HepG2 (cell line): Measurements from ENCODE around the gene RBBP8NL. TPM values are rescaled to one million over a fixed set of nuclear protein-coding genes. Genes with fewer than 3 reads are reported as not detected.

Source experiments
- AKAP8 ChIP-seq: sonication (generic); formaldehyde crosslinking; IDR thresholded peaks from 2 replicates; pipeline ENCODE4 v1.5.1; 2020; ENCODE audit warnings: mild to moderate bottlenecking, missing genetic modification reagents
- FOXK2 ChIP-seq: fragments of 450-650 bp; IDR thresholded peaks from 2 replicates; pipeline ENCODE4 v1.6.1; 2016
- POGZ ChIP-seq: sonication (generic); formaldehyde crosslinking; IDR thresholded peaks from 2 replicates; pipeline ENCODE4 v1.4.0; 2020; ENCODE audit warnings: mild to moderate bottlenecking, missing genetic modification reagents
- POLR2AphosphoS5 ChIP-seq: IDR thresholded peaks from 2 replicates; pipeline ENCODE4 v1.6.1; 2012; ENCODE audit warnings: low read depth, low read length
- RARA ChIP-seq: IDR thresholded peaks from 2 replicates; pipeline ENCODE4 v1.6.1; 2016; ENCODE audit warnings: missing genetic modification reagents, missing compliant biosample characterization
- SIX4 ChIP-seq: sonication (generic); formaldehyde crosslinking; IDR thresholded peaks from 2 replicates; pipeline ENCODE4 v1.4.0; 2020; ENCODE audit warnings: missing genetic modification reagents
- SRY ChIP-seq: sonication (generic); formaldehyde crosslinking; IDR thresholded peaks from 2 replicates; pipeline ENCODE4 v1.8.0; 2022; ENCODE audit warnings: mild to moderate bottlenecking, missing genetic modification reagents
- TCF7L2 ChIP-seq: IDR thresholded peaks from 2 replicates; pipeline ENCODE4 v1.6.1; 2011; ENCODE audit warnings: mild to moderate bottlenecking, low read depth, low read length, moderate library complexity
- TEAD2 ChIP-seq: sonication (generic); formaldehyde crosslinking; IDR thresholded peaks from 2 replicates; pipeline ENCODE4 v1.9.0; 2021; ENCODE audit warnings: missing genetic modification reagents
- YEATS4 ChIP-seq: sonication (generic); formaldehyde crosslinking; IDR thresholded peaks from 2 replicates; pipeline ENCODE4 v1.4.0; 2020; ENCODE audit warnings: missing genetic modification reagents, borderline replicate concordance
- ZBTB42 ChIP-seq: sonication (generic); formaldehyde crosslinking; IDR thresholded peaks from 2 replicates; pipeline ENCODE4 v1.5.0; 2020; ENCODE audit warnings: mild to moderate bottlenecking, missing genetic modification reagents
- ZNF225 ChIP-seq: sonication (generic); formaldehyde crosslinking; IDR thresholded peaks from 2 replicates; pipeline ENCODE4 v1.4.0; 2020; ENCODE audit warnings: mild to moderate bottlenecking, missing genetic modification reagents
- ZNF234 ChIP-seq: sonication (generic); formaldehyde crosslinking; conservative IDR thresholded peaks from 2 replicates; pipeline ENCODE4 v1.5.1; 2020; ENCODE audit warnings: mild to moderate bottlenecking, missing genetic modification reagents
- ZNF253 ChIP-seq: sonication (generic); formaldehyde crosslinking; IDR thresholded peaks from 2 replicates; pipeline ENCODE4 v1.8.0; 2022; ENCODE audit warnings: mild to moderate bottlenecking, missing genetic modification reagents, borderline replicate concordance
- ZNF549 ChIP-seq: sonication (generic); formaldehyde crosslinking; IDR thresholded peaks from 2 replicates; pipeline ENCODE4 v1.5.0; 2020; ENCODE audit warnings: missing genetic modification reagents
- ZNF550 ChIP-seq: sonication (generic); formaldehyde crosslinking; IDR thresholded peaks from 2 replicates; pipeline ENCODE4 v1.4.0; 2020; ENCODE audit warnings: mild to moderate bottlenecking, missing genetic modification reagents, borderline replicate concordance
- ZNF567 ChIP-seq: sonication (generic); formaldehyde crosslinking; IDR thresholded peaks from 2 replicates; pipeline ENCODE4 v1.8.1; 2023; ENCODE audit warnings: mild to moderate bottlenecking, missing genetic modification reagents, borderline replicate concordance
- ZNF772 ChIP-seq: sonication (generic); formaldehyde crosslinking; IDR thresholded peaks from 2 replicates; pipeline ENCODE4 v1.5.0; 2020; ENCODE audit warnings: mild to moderate bottlenecking, missing genetic modification reagents
- ZNF879 ChIP-seq: sonication (generic); formaldehyde crosslinking; IDR thresholded peaks from 2 replicates; pipeline ENCODE4 v1.8.1; 2023; ENCODE audit warnings: missing genetic modification reagents
- ZSCAN20 ChIP-seq: sonication (generic); formaldehyde crosslinking; IDR thresholded peaks from 2 replicates; pipeline ENCODE4 v1.4.0; 2020; ENCODE audit warnings: missing genetic modification reagents, mild to moderate bottlenecking, borderline replicate concordance
- polyA plus RNA-seq, 8 experiments: library from polyadenylated mRNA; depleted of rRNA in 3 of 8; stranded (reverse) in 7 of 8; unstranded in 1 of 8; fragments of >200 nt; fragmentation: Illumina TruSeq in 4 of 8; extraction: Trizol in 4 of 8; gene quantifications; 2 replicates each; pipeline versions ENCODE4 v1.2.1 to v1.2.3, GENCODE V29; 2011 to 2016; ENCODE audit warnings: low read depth in 4 of 8, missing spikeins in 1 of 8, mixed read lengths in 1 of 8; ENCODE audit not compliant: insufficient read depth in 1 of 8
- total RNA-seq, 5 experiments: library from RNA; depleted of rRNA; stranded (reverse); fragments of >200 nt; fragmentation: Illumina TruSeq; extraction: Trizol; gene quantifications; 2 replicates each; pipeline ENCODE4 v1.2.3, GENCODE V29; 2016; ENCODE audit warnings: low read depth in 1 of 5
- TF ChIP-seq, protein P1 (sequence below): sonication (generic); formaldehyde crosslinking; IDR thresholded peaks from 2 replicates; pipeline ENCODE4 v1.4.0; 2020; ENCODE audit warnings: low read depth, mild to moderate bottlenecking, missing genetic modification reagents
- TF ChIP-seq, protein P2 (sequence below): sonication (generic); formaldehyde crosslinking; IDR thresholded peaks from 2 replicates; pipeline ENCODE4 v1.4.0; 2020; ENCODE audit warnings: mild to moderate bottlenecking, missing genetic modification reagents, borderline replicate concordance
- TF ChIP-seq, protein P3 (sequence below): sonication (generic); formaldehyde crosslinking; IDR thresholded peaks from 2 replicates; pipeline ENCODE4 v1.8.0; 2022; ENCODE audit warnings: missing genetic modification reagents, mild to moderate bottlenecking, moderate library complexity, borderline replicate concordance
- TF ChIP-seq, protein P4 (sequence below): sonication (generic); formaldehyde crosslinking; IDR thresholded peaks from 2 replicates; pipeline ENCODE4 v1.4.0; 2020; ENCODE audit warnings: missing genetic modification reagents, borderline replicate concordance

Gene RBBP8NL
- total and polyA plus RNA-seq, 2 of the 13 experiments (the other 11 are each of a cell fraction or from before 2014, with no cell fraction given), result 0.69 to 0.86 TPM

DNA sequence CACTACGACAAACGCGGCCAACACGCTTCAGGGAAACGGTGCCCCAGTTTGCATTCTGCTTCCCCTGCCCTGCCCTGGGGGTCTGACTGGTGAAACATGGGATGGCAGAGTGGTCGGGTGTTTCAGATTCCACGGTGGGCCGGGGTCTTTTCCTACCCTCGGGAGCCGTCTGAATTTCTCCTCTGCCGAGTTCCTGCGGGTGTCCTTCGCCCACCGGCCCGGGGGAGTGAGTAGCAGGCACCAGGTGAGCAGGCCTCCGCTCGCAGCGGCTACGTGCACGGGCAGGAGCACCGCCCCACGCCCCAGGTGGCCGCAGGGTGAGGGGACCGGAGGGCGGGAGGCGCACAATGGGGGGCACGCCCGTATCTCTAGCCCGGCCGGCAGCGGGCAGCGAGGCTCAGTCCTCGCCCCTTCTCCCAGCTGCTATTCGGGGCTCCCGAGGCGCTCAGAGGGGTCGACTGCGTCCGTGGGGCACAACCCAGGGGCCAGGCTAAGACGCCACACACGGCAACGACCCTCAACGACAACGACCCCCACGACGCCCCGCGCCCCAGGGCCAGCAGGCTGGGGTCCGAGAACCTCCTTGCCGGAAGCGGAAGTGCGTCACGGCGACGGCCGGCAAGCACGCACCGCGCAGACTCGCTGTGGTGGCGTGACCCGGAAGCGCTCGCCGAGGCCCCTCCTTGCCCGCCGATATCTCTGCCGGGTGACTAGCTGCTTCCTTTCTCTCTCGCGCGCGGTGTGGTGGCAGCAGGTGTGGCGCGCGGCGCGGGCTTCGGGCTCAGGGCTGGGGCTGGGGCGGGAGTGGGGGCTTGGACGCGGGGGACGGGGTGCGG lies 40.7 kb downstream of the RBBP8NL start, which contains the start of gene RPS21 (continued):
- TF ChIP-seq, protein P1, sequence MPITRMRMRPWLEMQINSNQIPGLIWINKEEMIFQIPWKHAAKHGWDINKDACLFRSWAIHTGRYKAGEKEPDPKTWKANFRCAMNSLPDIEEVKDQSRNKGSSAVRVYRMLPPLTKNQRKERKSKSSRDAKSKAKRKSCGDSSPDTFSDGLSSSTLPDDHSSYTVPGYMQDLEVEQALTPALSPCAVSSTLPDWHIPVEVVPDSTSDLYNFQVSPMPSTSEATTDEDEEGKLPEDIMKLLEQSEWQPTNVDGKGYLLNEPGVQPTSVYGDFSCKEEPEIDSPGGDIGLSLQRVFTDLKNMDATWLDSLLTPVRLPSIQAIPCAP (CRISPR knock-in tag), result peak; percentile 89; the same call in 1 of the 2 replicates
- TF ChIP-seq POLR2AphosphoS5, result peak; percentile 97
- TF ChIP-seq, protein P2, sequence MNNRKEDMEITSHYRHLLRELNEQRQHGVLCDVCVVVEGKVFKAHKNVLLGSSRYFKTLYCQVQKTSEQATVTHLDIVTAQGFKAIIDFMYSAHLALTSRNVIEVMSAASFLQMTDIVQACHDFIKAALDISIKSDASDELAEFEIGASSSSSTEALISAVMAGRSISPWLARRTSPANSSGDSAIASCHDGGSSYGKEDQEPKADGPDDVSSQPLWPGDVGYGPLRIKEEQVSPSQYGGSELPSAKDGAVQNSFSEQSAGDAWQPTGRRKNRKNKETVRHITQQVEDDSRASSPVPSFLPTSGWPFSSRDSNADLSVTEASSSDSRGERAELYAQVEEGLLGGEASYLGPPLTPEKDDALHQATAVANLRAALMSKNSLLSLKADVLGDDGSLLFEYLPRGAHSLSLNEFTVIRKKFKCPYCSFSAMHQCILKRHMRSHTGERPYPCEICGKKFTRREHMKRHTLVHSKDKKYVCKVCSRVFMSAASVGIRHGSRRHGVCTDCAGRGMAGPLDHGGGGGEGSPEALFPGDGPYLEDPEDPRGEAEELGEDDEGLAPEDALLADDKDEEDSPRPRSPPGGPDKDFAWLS (CRISPR knock-in tag), result peak; percentile 95; the same call in 1 of the 2 replicates
- TF ChIP-seq ZNF772 (CRISPR knock-in tag), result peak; percentile 69; the same call in 1 of the 2 replicates
- TF ChIP-seq, protein P3, sequence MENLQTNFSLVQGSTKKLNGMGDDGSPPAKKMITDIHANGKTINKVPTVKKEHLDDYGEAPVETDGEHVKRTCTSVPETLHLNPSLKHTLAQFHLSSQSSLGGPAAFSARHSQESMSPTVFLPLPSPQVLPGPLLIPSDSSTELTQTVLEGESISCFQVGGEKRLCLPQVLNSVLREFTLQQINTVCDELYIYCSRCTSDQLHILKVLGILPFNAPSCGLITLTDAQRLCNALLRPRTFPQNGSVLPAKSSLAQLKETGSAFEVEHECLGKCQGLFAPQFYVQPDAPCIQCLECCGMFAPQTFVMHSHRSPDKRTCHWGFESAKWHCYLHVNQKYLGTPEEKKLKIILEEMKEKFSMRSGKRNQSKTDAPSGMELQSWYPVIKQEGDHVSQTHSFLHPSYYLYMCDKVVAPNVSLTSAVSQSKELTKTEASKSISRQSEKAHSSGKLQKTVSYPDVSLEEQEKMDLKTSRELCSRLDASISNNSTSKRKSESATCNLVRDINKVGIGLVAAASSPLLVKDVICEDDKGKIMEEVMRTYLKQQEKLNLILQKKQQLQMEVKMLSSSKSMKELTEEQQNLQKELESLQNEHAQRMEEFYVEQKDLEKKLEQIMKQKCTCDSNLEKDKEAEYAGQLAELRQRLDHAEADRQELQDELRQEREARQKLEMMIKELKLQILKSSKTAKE (CRISPR knock-in tag), result peak; percentile 54; the same call in 1 of the 2 replicates
- TF ChIP-seq ZBTB42 (CRISPR knock-in tag), result peak; percentile 61; the same call in 1 of the 2 replicates
- TF ChIP-seq SIX4, result 0 out of 2 replicates have a peak, but pooled peaks have one; percentile 11
- TF ChIP-seq POGZ (CRISPR knock-in tag), result peak; percentile 84
- no peak for TF ChIP-seq FOXK2
- peak; percentile 87; the same call in 1 of the 2 replicates for TF ChIP-seq AKAP8 (CRISPR knock-in tag)
- peak; percentile 56; the same call in 1 of the 2 replicates for TF ChIP-seq ZNF253 (CRISPR knock-in tag)
- TF ChIP-seq YEATS4 (CRISPR knock-in tag), result peak; percentile 92
- TF ChIP-seq ZSCAN20 (CRISPR knock-in tag), result peak; percentile 82; the same call in 1 of the 2 replicates
- TF ChIP-seq RARA (CRISPR knock-in tag), result peak; percentile 22; the same call in 1 of the 2 replicates
- no peak; the same call in none of the 2 replicates for TF ChIP-seq ZNF567
- no peak; the same call in none of the 2 replicates for TF ChIP-seq ZNF879
- TF ChIP-seq ZNF549 (CRISPR knock-in tag), result no peak
- TF ChIP-seq SRY (CRISPR knock-in tag), result peak; percentile 96
- TF ChIP-seq TEAD2 (CRISPR knock-in tag), result no peak
- TF ChIP-seq ZNF550 (CRISPR knock-in tag), result no peak
- TF ChIP-seq ZNF234 (CRISPR knock-in tag), result 0 out of 2 replicates have a peak, but pooled peaks have one; percentile 92
- TF ChIP-seq, protein P4, sequence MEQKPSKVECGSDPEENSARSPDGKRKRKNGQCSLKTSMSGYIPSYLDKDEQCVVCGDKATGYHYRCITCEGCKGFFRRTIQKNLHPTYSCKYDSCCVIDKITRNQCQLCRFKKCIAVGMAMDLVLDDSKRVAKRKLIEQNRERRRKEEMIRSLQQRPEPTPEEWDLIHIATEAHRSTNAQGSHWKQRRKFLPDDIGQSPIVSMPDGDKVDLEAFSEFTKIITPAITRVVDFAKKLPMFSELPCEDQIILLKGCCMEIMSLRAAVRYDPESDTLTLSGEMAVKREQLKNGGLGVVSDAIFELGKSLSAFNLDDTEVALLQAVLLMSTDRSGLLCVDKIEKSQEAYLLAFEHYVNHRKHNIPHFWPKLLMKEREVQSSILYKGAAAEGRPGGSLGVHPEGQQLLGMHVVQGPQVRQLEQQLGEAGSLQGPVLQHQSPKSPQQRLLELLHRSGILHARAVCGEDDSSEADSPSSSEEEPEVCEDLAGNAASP, result no peak
- TF ChIP-seq ZNF225, result peak; percentile 92
- TF ChIP-seq TCF7L2, result no peak
